NCI-H146 treated with DMSO at 0.1 percent for 48 hours (cell line): ENCODE measurements around the gene EID1.

Source experiments
- DNase-seq: peaks from one replicate; lab custom pipeline; 2025; ENCODE audit not compliant: unreplicated experiment; lab: John Stamatoyannopoulos, UW

Gene EID1

GRCh38 chr15:48868536-48868935 lies 9.4 kb upstream of the EID1 start:
- DNase-seq, result peak; percentile 33

- DNase-seq, result no peak
Measured at GRCh38 chr15:48869966-48870365, 8.0 kb upstream of the EID1 start.

GRCh38 chr15:48871542-48871941 lies 6.4 kb upstream of the EID1 start:
- DNase-seq, result no peak

- DNase-seq, result no peak
Measured at GRCh38 chr15:48872632-48873031, 5.3 kb upstream of the EID1 start.

GRCh38 chr15:48875241-48875960 lies 2.5 kb upstream of the EID1 start:
- no peak for DNase-seq

GRCh38 chr15:48876057-48876456 lies 1.9 kb upstream of the EID1 start:
- no peak for DNase-seq

GRCh38 chr15:48880070-48880634 lies 2.2 kb downstream of the EID1 start:
- no peak for DNase-seq

GRCh38 chr15:48883699-48884098 lies 5.8 kb downstream of the EID1 start:
- DNase-seq, result no peak

- DNase-seq, result no peak
Measured at GRCh38 chr15:48887144-48887543, 9.2 kb downstream of the EID1 start.

- no peak for DNase-seq
Measured at GRCh38 chr15:48888191-48888590, 10.3 kb downstream of the EID1 start.

- DNase-seq, result no peak
Measured at GRCh38 chr15:48888836-48889235, 10.9 kb downstream of the EID1 start.

- DNase-seq, result no peak
Measured at GRCh38 chr15:48889925-48890324, 12.0 kb downstream of the EID1 start.

GRCh38 chr15:48890375-48890972 lies 12.5 kb downstream of the EID1 start:
- DNase-seq, result no peak

GRCh38 chr15:48891232-48891765 lies 13.4 kb downstream of the EID1 start:
- DNase-seq, result no peak

GRCh38 chr15:48893311-48893710 lies 15.4 kb downstream of the EID1 start:
- DNase-seq, result no peak

- no peak for DNase-seq
Measured at GRCh38 chr15:48896869-48897814, 19.2 kb downstream of the EID1 start.

GRCh38 chr15:48898032-48898431 lies 20.1 kb downstream of the EID1 start:
- DNase-seq, result no peak

GRCh38 chr15:48898446-48898845 lies 20.5 kb downstream of the EID1 start:
- no peak for DNase-seq

- DNase-seq, result no peak
Measured at GRCh38 chr15:48899793-48900192, 21.9 kb downstream of the EID1 start.

- DNase-seq, result no peak
Measured at GRCh38 chr15:48904758-48905157, 26.8 kb downstream of the EID1 start.

GRCh38 chr15:48905216-48905615 lies 27.3 kb downstream of the EID1 start:
- DNase-seq, result no peak
